Chondrocyte (in vitro differentiated cells): ENCODE measurements around the gene RAB9A. TPM values are rescaled to one million over a fixed set of nuclear protein-coding genes. Genes with fewer than 3 reads are reported as not detected.
"Not testable (repeated sequence)": the region's sequence is repeated elsewhere in the genome, so short reads cannot be mapped to it uniquely, and the experiment has no call there.

Experiments used
- DNase-seq: peaks from one replicate; pipeline ENCODE4 v3.0.0; 2021; ENCODE audit warnings: mixed read lengths, low spot score
- H3K27ac Mint-ChIP-seq: one replicate; pipeline ENCODE4 v1.8.0; 2021; ENCODE audit warnings: mild to moderate bottlenecking, moderate library complexity, mixed read lengths; ENCODE audit not compliant: unreplicated experiment
- H3K27me3 Mint-ChIP-seq: 2 replicates; pipeline ENCODE4 v1.8.0; 2021; ENCODE audit warnings: low read depth, mixed read lengths
- H3K36me3 Mint-ChIP-seq: 2 replicates; pipeline ENCODE4 v1.8.0; 2021; ENCODE audit warnings: low read depth, mixed read lengths
- H3K4me1 Mint-ChIP-seq: 2 replicates; pipeline ENCODE4 v1.8.0; 2021; ENCODE audit warnings: low read depth, mild to moderate bottlenecking, mixed read lengths
- H3K4me3 Mint-ChIP-seq: one replicate; pipeline ENCODE4 v1.8.0; 2021; ENCODE audit warnings: mild to moderate bottlenecking, moderate library complexity, mixed read lengths; ENCODE audit not compliant: unreplicated experiment
- H3K9me3 Mint-ChIP-seq: 2 replicates; pipeline ENCODE4 v1.8.0; 2021; ENCODE audit warnings: low read depth, mixed read lengths
- CTCF ChIP-seq: fragments of 200-600 bp; sonication (generic); IDR thresholded peaks from 2 replicates; pipeline ENCODE4 v1.5.0; 2021; ENCODE audit warnings: antibody characterized with exemption, mild to moderate bottlenecking, moderate library complexity
- long read RNA-seq: library from polyadenylated mRNA; stranded (forward); transcript quantifications from one replicate; pipeline ENCODE4 v2.0.0, GENCODE V29; 2021
- total RNA-seq: library from RNA; stranded (reverse); gene quantifications from 3 replicates; pipeline ENCODE4 v1.2.1, GENCODE V29; 2021

Gene RAB9A
- 18.8 to 31.3 TPM (median 29.2 TPM) in 3 replicates for total RNA-seq
- long read RNA-seq, transcript RAB9A-202 (3 exons, 2,039 nt), result major isoform, 34 of 64 reads
- long read RNA-seq, transcript RAB9A-203 (2 exons, 737 nt), result minor isoform, 5 of 64 reads
- long read RNA-seq, partial matches to known transcripts, result 0 of 64 reads
- long read RNA-seq, other reads (novel, unspliced or antisense), result 23 of 64 reads

- Mint-ChIP-seq H3K27me3 (no peaks in the 10 kb centered on the region), H3K4me3 (peak within 1 kb of the TSS; percentile 73), H3K27ac (peak within 1 kb of the TSS; percentile 87), H3K9me3 (peaks cover 1% of the 10 kb centered on the region), H3K4me1 (peaks cover 47% of the 10 kb centered on the region), H3K36me3 (no peaks in the 10 kb centered on the region)
- TF ChIP-seq CTCF, result peak; percentile 8
- DNase-seq, result peak; percentile 92
These were observed at the start of gene RAB9A for GRCh38 chrX:13688958-13689740. Gene RAB9A, plus strand, starts transcription at chrX:13689128. Its CDS starts 19,619 bp downstream, at chrX:13708747.

DNA sequence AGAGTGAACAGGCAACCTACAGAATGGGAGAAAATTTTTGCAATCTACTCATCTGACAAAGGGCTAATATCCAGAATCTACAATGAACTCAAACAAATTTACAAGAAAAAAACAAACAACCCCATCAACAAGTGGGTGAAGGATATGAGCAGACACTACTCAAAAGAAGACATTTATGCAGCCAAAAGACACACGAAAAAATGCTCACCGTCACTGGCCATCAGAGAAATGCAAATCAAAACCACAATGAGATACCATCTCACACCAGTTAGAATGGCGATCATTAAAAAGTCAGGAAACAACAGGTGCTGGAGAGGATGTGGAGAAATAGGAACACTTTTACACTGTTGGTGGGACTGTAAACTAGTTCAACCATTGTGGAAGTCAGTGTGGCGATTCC lies 47.2 kb upstream of the RAB9A start:
- H3K4me3 Mint-ChIP-seq, DNase-seq, H3K27ac Mint-ChIP-seq, H3K27me3 Mint-ChIP-seq, H3K36me3 Mint-ChIP-seq: not testable (repeated sequence)
- peaks cover 13% of the 10 kb centered on the region for H3K4me1 Mint-ChIP-seq
- H3K9me3 Mint-ChIP-seq, result peaks cover 17% of the 10 kb centered on the region

- peaks cover 21% of the 10 kb centered on the region for H3K4me1 Mint-ChIP-seq
- no peaks in the 10 kb centered on the region for H3K36me3 Mint-ChIP-seq
- no peak for DNase-seq
- H3K27ac Mint-ChIP-seq, result peak overlapping the region; percentile 65
- H3K9me3 Mint-ChIP-seq, result no peaks in the 10 kb centered on the region
- no peaks in the 10 kb centered on the region for H3K27me3 Mint-ChIP-seq
- no peak overlapping the region for H3K4me3 Mint-ChIP-seq
- no peak for TF ChIP-seq CTCF
These were observed 43.3 kb upstream of the RAB9A start for GRCh38 chrX:13645464-13646153.

DNA sequence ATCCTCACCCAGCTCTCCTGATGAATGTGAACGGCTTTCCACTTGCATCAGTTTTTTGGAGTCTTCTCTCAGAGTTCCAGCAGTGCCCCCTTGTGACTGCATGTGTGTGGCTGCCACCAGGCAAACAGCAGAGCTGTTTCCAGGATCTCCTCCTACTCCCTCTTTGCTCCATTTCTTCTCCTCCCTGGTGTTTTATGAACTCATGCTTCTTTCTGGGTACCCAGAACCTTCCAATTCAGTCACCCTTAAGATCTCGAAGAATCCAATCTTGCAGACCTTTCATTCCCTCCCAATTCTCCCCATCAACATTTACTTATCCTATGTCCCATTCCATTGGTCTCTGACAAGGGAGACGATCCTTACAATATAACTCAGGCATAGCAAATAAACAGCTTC lies 42.8 kb upstream of the RAB9A start:
- H3K27ac Mint-ChIP-seq, result peak overlapping the region; percentile 65
- DNase-seq, result no peak

GRCh38 chrX:13647709-13648212 lies 41.2 kb upstream of the RAB9A start:
- peaks cover 26% of the 10 kb centered on the region for H3K4me1 Mint-ChIP-seq
- H3K9me3 Mint-ChIP-seq, result no peaks in the 10 kb centered on the region
- TF ChIP-seq CTCF, result no peak
- peak overlapping the region; percentile 58 for H3K27ac Mint-ChIP-seq
- no peaks in the 10 kb centered on the region for H3K36me3 Mint-ChIP-seq
- no peaks in the 10 kb centered on the region for H3K27me3 Mint-ChIP-seq
- no peak for DNase-seq
- no peak overlapping the region for H3K4me3 Mint-ChIP-seq

More for the DNA sequence above, 42.8 kb upstream of the RAB9A start:
- Mint-ChIP-seq H3K9me3 (no peaks in the 10 kb centered on the region), H3K4me1 (peaks cover 21% of the 10 kb centered on the region), H3K27me3 (no peaks in the 10 kb centered on the region), H3K36me3 (no peaks in the 10 kb centered on the region), H3K4me3 (no peak overlapping the region)
- peak; percentile 83 for TF ChIP-seq CTCF

- H3K27me3 Mint-ChIP-seq, H3K27ac Mint-ChIP-seq: not testable (repeated sequence)
These were observed 40.6 kb upstream of the RAB9A start for GRCh38 chrX:13648336-13648735.

More at GRCh38 chrX:13648336-13648735, 40.6 kb upstream of the RAB9A start:
- not testable (repeated sequence) for H3K4me3 Mint-ChIP-seq, H3K36me3 Mint-ChIP-seq, H3K9me3 Mint-ChIP-seq, DNase-seq
- peaks cover 26% of the 10 kb centered on the region for H3K4me1 Mint-ChIP-seq
